GM23248 (cell line): ENCODE data around the gene KCNE4. TPM values are rescaled to one million over a fixed set of nuclear protein-coding genes. Genes with fewer than 3 reads are reported as not detected.

Experiments
- DNase-seq: peaks from one replicate; pipeline ENCODE4 v3.0.0-alpha.2; 2015
- H2AFZ ChIP-seq: fragments of 200-600 bp; sonication (generic); 2 replicates; pipeline ENCODE4 v1.6.1; 2016; ENCODE audit warnings: antibody characterized with exemption
- H3F3A ChIP-seq: fragments of 200-600 bp; sonication (generic); 2 replicates; pipeline ENCODE4 v1.6.1; 2016; ENCODE audit warnings: mild to moderate bottlenecking, antibody characterized with exemption, mixed run types; ENCODE audit not compliant: insufficient read depth
- H3K27ac ChIP-seq: fragments of 200-600 bp; sonication (generic); 2 replicates; pipeline ENCODE4 v1.5.1; 2016; ENCODE audit warnings: mild to moderate bottlenecking
- H3K27me3 ChIP-seq: fragments of 200-600 bp; sonication (generic); replicated peaks from 2 replicates; pipeline ENCODE4 v1.6.1; 2016; ENCODE audit warnings: mild to moderate bottlenecking; ENCODE audit not compliant: insufficient read depth
- H3K36me3 ChIP-seq: fragments of 200-600 bp; sonication (generic); 2 replicates; pipeline ENCODE4 v1.6.1; 2016; ENCODE audit warnings: low read depth, mild to moderate bottlenecking
- H3K4me1 ChIP-seq: fragments of 200-600 bp; sonication (generic); 2 replicates; pipeline ENCODE4 v1.6.1; 2016; ENCODE audit warnings: mild to moderate bottlenecking; ENCODE audit not compliant: insufficient read depth
- H3K4me2 ChIP-seq: fragments of 200-600 bp; sonication (generic); one replicate; pipeline ENCODE4 v1.6.1; 2016; ENCODE audit warnings: mild to moderate bottlenecking; ENCODE audit not compliant: unreplicated experiment
- H3K4me3 ChIP-seq: fragments of 200-600 bp; sonication (generic); 2 replicates; pipeline ENCODE4 v1.5.1; 2016; ENCODE audit warnings: mild to moderate bottlenecking
- H3K79me2 ChIP-seq: fragments of 200-600 bp; sonication (generic); 2 replicates; pipeline ENCODE4 v1.6.1; 2016; ENCODE audit warnings: mild to moderate bottlenecking; ENCODE audit not compliant: insufficient read depth
- H3K9ac ChIP-seq: fragments of 200-600 bp; sonication (generic); 2 replicates; pipeline ENCODE4 v1.6.1; 2016; ENCODE audit warnings: mild to moderate bottlenecking
- H3K9me2 ChIP-seq: fragments of 200-600 bp; sonication (generic); 2 replicates; pipeline ENCODE4 v1.6.1; 2016; ENCODE audit warnings: mixed run types, mild to moderate bottlenecking, moderate library complexity; ENCODE audit not compliant: insufficient read depth
- H3K9me3 ChIP-seq: fragments of 200-600 bp; sonication (generic); one replicate; pipeline ENCODE4 v1.6.1; 2017; ENCODE audit warnings: low read depth
- H4K20me1 ChIP-seq: fragments of 200-600 bp; sonication (generic); 2 replicates; pipeline ENCODE4 v1.6.0; 2016; ENCODE audit not compliant: insufficient read depth
- EZH2 ChIP-seq: fragments of 200-600 bp; sonication (generic); IDR thresholded peaks from 2 replicates; pipeline ENCODE4 v1.6.1; 2018; ENCODE audit warnings: antibody characterized with exemption, mild to moderate bottlenecking; ENCODE audit not compliant: insufficient read depth, poor library complexity, severe bottlenecking
- EZH2phosphoT487 ChIP-seq: fragments of 200-600 bp; sonication (generic); IDR thresholded peaks from 2 replicates; pipeline ENCODE4 v1.6.1; 2018; ENCODE audit warnings: antibody characterized with exemption, moderate library complexity, mild to moderate bottlenecking, low read depth; ENCODE audit not compliant: insufficient read depth
- WGBS, 2 experiments: methylation state at CpG; one replicate each; pipeline ENCODE4 v1.1.6; 2015 to 2017; ENCODE audit warnings: low lambda C conversion rate in 2 of 2, low coverage in 1 of 2; ENCODE audit errors: missing lambda C conversion rate in 2 of 2; 5-methylcytosine and 5-hydroxymethylcytosine counted together
- in situ Hi-C: fragments of 300-500 bp; cut with MboI; formaldehyde crosslinking; loops from 2 replicates; pipeline ENCODE4 v1.15.0; 2020
- polyA plus RNA-seq: library from polyadenylated mRNA; unstranded; fragments of >200 nt; fragmentation: Nextera tagmentation; extraction: Ambion mirVana; gene quantifications from 2 replicates; pipeline ENCODE4 v1.2.1, GENCODE V29; 2016
- total RNA-seq: library from RNA; depleted of rRNA; stranded (reverse); fragments of >200 nt; shearing (Covaris generic); gene quantifications from 2 replicates; pipeline ENCODE4 v1.2.3, GENCODE V29; 2014

KCNE4 gene
- total and polyA plus RNA-seq, 2 experiments from 2014 or later: 3.3 to 5.9 TPM

GRCh38 chr2:223029287-223029686, 22.7 kb upstream of the KCNE4 start:
- in situ Hi-C loops: no loop called here
- Histone ChIP-seq H3K4me3 (no peak overlapping the region), H3K36me3 (no peaks in the 10 kb centered on the region), H2AFZ (no peak overlapping the region), H3K4me1 (peaks cover 16% of the 10 kb centered on the region), H3F3A (peaks cover 16% of the 10 kb centered on the region; the same call in 1 of the 2 replicates), H3K9me3 (no peaks in the 10 kb centered on the region), H4K20me1 (no peaks in the 10 kb centered on the region), H3K4me2 (no peak overlapping the region), H3K9me2 (no peaks in the 10 kb centered on the region), H3K9ac (no peak overlapping the region), H3K79me2 (no peaks in the 10 kb centered on the region), H3K27ac (no peak overlapping the region), H3K27me3 (no peaks in the 10 kb centered on the region)
- WGBS, 2 experiments: 65 to 68% methylated on average over 3 of the region's 3 CpGs
- DNase-seq: no peak
- TF ChIP-seq EZH2phosphoT487 (no peak), EZH2 (no peak)

- no peak for DNase-seq
- Histone ChIP-seq H3F3A (peaks cover 19% of the 10 kb centered on the region; the same call in 1 of the 2 replicates), H3K4me2 (no peak overlapping the region), H3K27me3 (no peaks in the 10 kb centered on the region), H3K36me3 (no peaks in the 10 kb centered on the region), H2AFZ (no peak overlapping the region), H3K9me2 (no peaks in the 10 kb centered on the region), H3K4me1 (peaks cover 10% of the 10 kb centered on the region), H3K27ac (no peak overlapping the region), H3K4me3 (no peak overlapping the region), H3K9ac (no peak overlapping the region), H3K79me2 (no peaks in the 10 kb centered on the region), H3K9me3 (no peaks in the 10 kb centered on the region), H4K20me1 (no peaks in the 10 kb centered on the region)
- in situ Hi-C loops: no loop called here
- 83 to 85% methylated on average over 8 of the region's 8 CpGs for WGBS, 2 experiments
- TF ChIP-seq EZH2 (no peak), EZH2phosphoT487 (no peak)
Observed at GRCh38 chr2:223032187-223033142, 19.5 kb upstream of the KCNE4 start.

- H3K27ac ChIP-seq: no peak overlapping the region
- H3K79me2 ChIP-seq: no peaks in the 10 kb centered on the region
- H3K27me3 ChIP-seq: no peaks in the 10 kb centered on the region
- no peaks in the 10 kb centered on the region for H3K9me3 ChIP-seq
- H3K9ac ChIP-seq: no peak overlapping the region
- H2AFZ ChIP-seq: no peak overlapping the region
- no peak for TF ChIP-seq EZH2phosphoT487
- no peak for TF ChIP-seq EZH2
- no peaks in the 10 kb centered on the region for H4K20me1 ChIP-seq
- H3K36me3 ChIP-seq: no peaks in the 10 kb centered on the region
- DNase-seq: no peak
- H3K9me2 ChIP-seq: no peaks in the 10 kb centered on the region
- in situ Hi-C loops: no loop called here
- no peak overlapping the region for H3K4me2 ChIP-seq
- no peak overlapping the region for H3K4me3 ChIP-seq
- H3F3A ChIP-seq: peaks cover 6% of the 10 kb centered on the region; the same call in 1 of the 2 replicates
- peaks cover 10% of the 10 kb centered on the region for H3K4me1 ChIP-seq
Observed at GRCh38 chr2:223034221-223034975, 17.6 kb upstream of the KCNE4 start.

- no peaks in the 10 kb centered on the region for H4K20me1 ChIP-seq
- no peaks in the 10 kb centered on the region for H3K9me2 ChIP-seq
- H3K27me3 ChIP-seq: no peaks in the 10 kb centered on the region
- no peak overlapping the region for H2AFZ ChIP-seq
- no peak overlapping the region for H3K4me3 ChIP-seq
- peaks cover 14% of the 10 kb centered on the region for H3F3A ChIP-seq
- H3K4me1 ChIP-seq: peaks cover 19% of the 10 kb centered on the region
- H3K4me2 ChIP-seq: no peak overlapping the region
- H3K27ac ChIP-seq: no peak overlapping the region
- H3K9me3 ChIP-seq: no peaks in the 10 kb centered on the region
- H3K9ac ChIP-seq: no peak overlapping the region
- WGBS, 2 experiments: 71 to 73% methylated on average over 3 of the region's 3 CpGs
- in situ Hi-C loops: no loop called here
- H3K79me2 ChIP-seq: no peaks in the 10 kb centered on the region
- TF ChIP-seq EZH2 (no peak), EZH2phosphoT487 (no peak)
- DNase-seq: no peak
- no peaks in the 10 kb centered on the region for H3K36me3 ChIP-seq
Observed at GRCh38 chr2:223036790-223037444, 15.1 kb upstream of the KCNE4 start.
